ENCODE results near the gene CLEC1B. TPM values are rescaled to one million over a fixed set of nuclear protein-coding genes. Genes with fewer than 3 reads are reported as not detected.
"Not testable (repeated sequence)": the region's sequence is repeated elsewhere in the genome, so short reads cannot be mapped to it uniquely, and the experiment has no call there.

CLEC1B gene
- total RNA-seq, 2 donors from 2014 or later: 0.94 to 21.1 TPM

GRCh38 chr12:9961106-9961505, 37.8 kb downstream of the CLEC1B start:
- Mint-ChIP-seq H3K36me3 (ENCODE audit: low read depth) (peaks cover 1% of the 10 kb centered on the region), H3K4me1 (peaks cover 17% of the 10 kb centered on the region)
- no peak for ATAC-seq

GRCh38 chr12:9960590-9960989, 38.3 kb downstream of the CLEC1B start:
- H3K36me3 Mint-ChIP-seq (ENCODE audit: low read depth): no peaks in the 10 kb centered on the region
- no peak for DNase-seq
- H3K27ac Mint-ChIP-seq: no peak overlapping the region
- H3K4me1 Mint-ChIP-seq: peaks cover 17% of the 10 kb centered on the region
- no peaks in the 10 kb centered on the region for H3K9me3 ChIP-seq (ENCODE audit: control insufficient read depth, low read length, poor library complexity, severe bottlenecking)
- H3K4me3 Mint-ChIP-seq: no peak overlapping the region
- ATAC-seq: no peak
- no peaks in the 10 kb centered on the region for H3K27me3 Mint-ChIP-seq

More at GRCh38 chr12:9961106-9961505, 37.8 kb downstream of the CLEC1B start:
- DNase-seq: no peak
- Mint-ChIP-seq H3K4me3 (no peak overlapping the region), H3K27ac (no peak overlapping the region), H3K27me3 (no peaks in the 10 kb centered on the region)
- no peaks in the 10 kb centered on the region for H3K9me3 ChIP-seq (ENCODE audit: control insufficient read depth, low read length, poor library complexity, severe bottlenecking)

GRCh38 chr12:9957834-9958233, 41.1 kb downstream of the CLEC1B start:
- H3K9me3 ChIP-seq (ENCODE audit: control insufficient read depth, low read length, poor library complexity, severe bottlenecking): no peaks in the 10 kb centered on the region
- peak; percentile 82 for ATAC-seq
- no peaks in the 10 kb centered on the region for H3K36me3 Mint-ChIP-seq (ENCODE audit: low read depth)
- H3K4me1 Mint-ChIP-seq: peaks cover 17% of the 10 kb centered on the region
- no peaks in the 10 kb centered on the region for H3K27me3 Mint-ChIP-seq
- DNase-seq: no peak
- H3K27ac Mint-ChIP-seq: peak overlapping the region; percentile 27
- H3K4me3 Mint-ChIP-seq: no peak overlapping the region

GRCh38 chr12:9952954-9953729, 45.8 kb downstream of the CLEC1B start:
- not testable (repeated sequence) for ATAC-seq; H3K36me3 Mint-ChIP-seq (ENCODE audit: low read depth); H3K27me3 Mint-ChIP-seq; H3K9me3 ChIP-seq (ENCODE audit: control insufficient read depth, low read length, poor library complexity, severe bottlenecking); H3K4me3 Mint-ChIP-seq; H3K27ac Mint-ChIP-seq; DNase-seq
- peaks cover 30% of the 10 kb centered on the region for H3K4me1 Mint-ChIP-seq

- peak; percentile 92 for ATAC-seq
- DNase-seq: no peak
- peaks cover 19% of the 10 kb centered on the region for H3K4me1 Mint-ChIP-seq
- H3K27me3 Mint-ChIP-seq: no peaks in the 10 kb centered on the region
- no peaks in the 10 kb centered on the region for H3K9me3 ChIP-seq (ENCODE audit: control insufficient read depth, low read length, poor library complexity, severe bottlenecking)
- H3K27ac Mint-ChIP-seq: peak overlapping the region; percentile 71
- H3K36me3 Mint-ChIP-seq (ENCODE audit: low read depth): no peaks in the 10 kb centered on the region
- H3K4me3 Mint-ChIP-seq: peak overlapping the region; percentile 61
Observed at GRCh38 chr12:9951026-9951675, 47.8 kb downstream of the CLEC1B start.

GRCh38 chr12:9948606-9949296, 50.2 kb downstream of the CLEC1B start:
- Mint-ChIP-seq H3K36me3 (ENCODE audit: low read depth) (no peaks in the 10 kb centered on the region), H3K4me1 (peaks cover 24% of the 10 kb centered on the region), H3K27me3 (no peaks in the 10 kb centered on the region), H3K27ac (no peak overlapping the region), H3K4me3 (no peak overlapping the region)
- ATAC-seq (peak; percentile 55), DNase-seq (no peak)
- no peaks in the 10 kb centered on the region for H3K9me3 ChIP-seq (ENCODE audit: control insufficient read depth, low read length, poor library complexity, severe bottlenecking)

- peaks cover 5% of the 10 kb centered on the region for H3K27me3 Mint-ChIP-seq
- H3K36me3 Mint-ChIP-seq (ENCODE audit: low read depth): no peaks in the 10 kb centered on the region
- ATAC-seq (no peak), DNase-seq (no peak)
- peak overlapping the region; percentile 62 for H3K27ac Mint-ChIP-seq
- no peak overlapping the region for H3K4me3 Mint-ChIP-seq
- peaks cover 25% of the 10 kb centered on the region for H3K4me1 Mint-ChIP-seq
- no peaks in the 10 kb centered on the region for H3K9me3 ChIP-seq (ENCODE audit: control insufficient read depth, low read length, poor library complexity, severe bottlenecking)
Observed at GRCh38 chr12:9947674-9948073, 51.2 kb downstream of the CLEC1B start.

- H3K9me3 ChIP-seq (ENCODE audit: control insufficient read depth, low read length, poor library complexity, severe bottlenecking): no peaks in the 10 kb centered on the region
- DNase-seq (no peak), ATAC-seq (no peak)
- Mint-ChIP-seq H3K4me1 (peaks cover 25% of the 10 kb centered on the region), H3K27ac (peak overlapping the region; percentile 24), H3K36me3 (ENCODE audit: low read depth) (peaks cover 2% of the 10 kb centered on the region), H3K27me3 (peaks cover 14% of the 10 kb centered on the region), H3K4me3 (peak overlapping the region; percentile 22)
Observed at GRCh38 chr12:9944391-9944790, 54.5 kb downstream of the CLEC1B start.

- peaks cover 22% of the 10 kb centered on the region for H3K4me1 Mint-ChIP-seq
- no peaks in the 10 kb centered on the region for H3K9me3 ChIP-seq (ENCODE audit: control insufficient read depth, low read length, poor library complexity, severe bottlenecking)
- DNase-seq (peak in 2 of 3 donors; percentile 10 to 26), ATAC-seq (peak; percentile 92)
- peak overlapping the region; percentile 91 for H3K4me3 Mint-ChIP-seq
- peak overlapping the region; percentile 87 for H3K27ac Mint-ChIP-seq
- H3K27me3 Mint-ChIP-seq: peaks cover 21% of the 10 kb centered on the region
- peaks cover 4% of the 10 kb centered on the region for H3K36me3 Mint-ChIP-seq (ENCODE audit: low read depth)
Observed at GRCh38 chr12:9943240-9943639, 55.7 kb downstream of the CLEC1B start.

Other genes with a start within 250 kb of the CLEC1B start
- 1,000 to 10,000 TPM; 1,001 to 1,104 TPM for gene CD69, start 238.2 kb downstream of the CLEC1B start, total RNA-seq
- under 1 TPM; 0.52 to 0.57 TPM for gene KLRF1, start 171.6 kb downstream of the CLEC1B start, total RNA-seq
- gene CLEC2B, start 129.8 kb downstream of the CLEC1B start, total RNA-seq: 100 to 1,000 TPM in 1 of 2 donors, 10 to 100 TPM in 1; 59.9 to 116 TPM
- not detected for gene KLRF2, start 117.6 kb downstream of the CLEC1B start, total RNA-seq
- not detected for gene CLEC2A, start 66.8 kb downstream of the CLEC1B start, total RNA-seq
- 1 to 10 TPM in 1 of 2 donors, under 1 TPM in 1; 0.37 to 4.6 TPM for gene CLEC12A, start 27.7 kb downstream of the CLEC1B start, total RNA-seq
- gene CLEC12B, start 11.5 kb upstream of the CLEC1B start, total RNA-seq: under 1 TPM in 1 of 2 donors, not detected in 1; 0.25 TPM
- gene CLEC9A, start 31.6 kb upstream of the CLEC1B start, total RNA-seq: under 1 TPM in 1 of 2 donors, not detected in 1; 0.18 TPM
- gene CLEC1A, start 99.9 kb upstream of the CLEC1B start, total RNA-seq: not detected
- 1 to 10 TPM; 3.2 to 8.2 TPM for gene CLEC7A, start 131.1 kb upstream of the CLEC1B start, total RNA-seq
- under 1 TPM in 1 of 2 donors, not detected in 1; 0.15 TPM for gene OLR1, start 173.0 kb upstream of the CLEC1B start, total RNA-seq
- gene TMEM52B, start 179.9 kb upstream of the CLEC1B start, total RNA-seq: not detected
- 100 to 1,000 TPM; 104 to 110 TPM for gene GABARAPL1, start 213.8 kb upstream of the CLEC1B start, total RNA-seq